Measurements from ENCODE around the gene HSPBP1.

Gene HSPBP1

GRCh38 chr19:55246462-55247451, 33.2 kb downstream of the HSPBP1 start:
- peak overlapping the region; percentile 37 for H3K9ac ChIP-seq (ENCODE audit: low read length)
- H3K4me3 ChIP-seq (ENCODE audit: low read length), result no peak overlapping the region
- peaks cover 4% of the 10 kb centered on the region for H3K36me3 ChIP-seq (ENCODE audit: control insufficient read depth, insufficient read depth, low read length)
- H3K9me3 ChIP-seq (ENCODE audit: control insufficient read depth, low read length), result no peaks in the 10 kb centered on the region
- no peaks in the 10 kb centered on the region for H3K27me3 ChIP-seq (ENCODE audit: control insufficient read depth, insufficient read depth, low read length)
- H3K4me1 ChIP-seq (ENCODE audit: control insufficient read depth, insufficient read depth, low read length), result peaks cover 45% of the 10 kb centered on the region

GRCh38 chr19:55245236-55245904, 34.5 kb downstream of the HSPBP1 start:
- Histone ChIP-seq H3K4me3 (ENCODE audit: low read length) (no peak overlapping the region), H3K27me3 (ENCODE audit: control insufficient read depth, insufficient read depth, low read length) (no peaks in the 10 kb centered on the region), H3K9ac (ENCODE audit: low read length) (no peak overlapping the region), H3K4me1 (ENCODE audit: control insufficient read depth, insufficient read depth, low read length) (peaks cover 31% of the 10 kb centered on the region), H3K9me3 (ENCODE audit: control insufficient read depth, low read length) (no peaks in the 10 kb centered on the region), H3K36me3 (ENCODE audit: control insufficient read depth, insufficient read depth, low read length) (peaks cover 8% of the 10 kb centered on the region)

GRCh38 chr19:55244004-55244680, 35.8 kb downstream of the HSPBP1 start:
- Histone ChIP-seq H3K36me3 (ENCODE audit: control insufficient read depth, insufficient read depth, low read length) (peaks cover 16% of the 10 kb centered on the region), H3K9ac (ENCODE audit: low read length) (no peak overlapping the region), H3K9me3 (ENCODE audit: control insufficient read depth, low read length) (no peaks in the 10 kb centered on the region), H3K4me3 (ENCODE audit: low read length) (no peak overlapping the region), H3K4me1 (ENCODE audit: control insufficient read depth, insufficient read depth, low read length) (peaks cover 24% of the 10 kb centered on the region), H3K27me3 (ENCODE audit: control insufficient read depth, insufficient read depth, low read length) (no peaks in the 10 kb centered on the region)

- H3K9me3 ChIP-seq (ENCODE audit: control insufficient read depth, low read length), result no peaks in the 10 kb centered on the region
- peaks cover 7% of the 10 kb centered on the region for H3K4me1 ChIP-seq (ENCODE audit: control insufficient read depth, insufficient read depth, low read length)
- peaks cover 20% of the 10 kb centered on the region for H3K36me3 ChIP-seq (ENCODE audit: control insufficient read depth, insufficient read depth, low read length)
- no peak overlapping the region for H3K4me3 ChIP-seq (ENCODE audit: low read length)
- no peak overlapping the region for H3K9ac ChIP-seq (ENCODE audit: low read length)
- no peaks in the 10 kb centered on the region for H3K27me3 ChIP-seq (ENCODE audit: control insufficient read depth, insufficient read depth, low read length)
Measured at GRCh38 chr19:55242517-55242916, 37.4 kb downstream of the HSPBP1 start.

GRCh38 chr19:55241935-55242464, 37.9 kb downstream of the HSPBP1 start:
- Histone ChIP-seq H3K9ac (ENCODE audit: low read length) (no peak overlapping the region), H3K36me3 (ENCODE audit: control insufficient read depth, insufficient read depth, low read length) (peaks cover 22% of the 10 kb centered on the region)

GRCh38 chr19:55241143-55241934, 38.6 kb downstream of the HSPBP1 start:
- H3K9ac ChIP-seq (ENCODE audit: low read length), result no peak overlapping the region
- H3K27me3 ChIP-seq (ENCODE audit: control insufficient read depth, insufficient read depth, low read length), result no peaks in the 10 kb centered on the region
- peaks cover 29% of the 10 kb centered on the region for H3K36me3 ChIP-seq (ENCODE audit: control insufficient read depth, insufficient read depth, low read length)
- H3K4me3 ChIP-seq (ENCODE audit: low read length), result no peak overlapping the region
- no peaks in the 10 kb centered on the region for H3K4me1 ChIP-seq (ENCODE audit: control insufficient read depth, insufficient read depth, low read length)
- no peaks in the 10 kb centered on the region for H3K9me3 ChIP-seq (ENCODE audit: control insufficient read depth, low read length)

More at GRCh38 chr19:55241935-55242464, 37.9 kb downstream of the HSPBP1 start:
- Histone ChIP-seq H3K4me3 (ENCODE audit: low read length) (no peak overlapping the region), H3K4me1 (ENCODE audit: control insufficient read depth, insufficient read depth, low read length) (peaks cover 2% of the 10 kb centered on the region), H3K27me3 (ENCODE audit: control insufficient read depth, insufficient read depth, low read length) (no peaks in the 10 kb centered on the region), H3K9me3 (ENCODE audit: control insufficient read depth, low read length) (no peaks in the 10 kb centered on the region)

GRCh38 chr19:55240713-55241020, 39.2 kb downstream of the HSPBP1 start:
- H3K9me3 ChIP-seq (ENCODE audit: control insufficient read depth, low read length), result no peaks in the 10 kb centered on the region
- no peak overlapping the region for H3K4me3 ChIP-seq (ENCODE audit: low read length)
- peaks cover 33% of the 10 kb centered on the region for H3K36me3 ChIP-seq (ENCODE audit: control insufficient read depth, insufficient read depth, low read length)
- H3K9ac ChIP-seq (ENCODE audit: low read length), result no peak overlapping the region
- H3K4me1 ChIP-seq (ENCODE audit: control insufficient read depth, insufficient read depth, low read length), result no peaks in the 10 kb centered on the region
- no peaks in the 10 kb centered on the region for H3K27me3 ChIP-seq (ENCODE audit: control insufficient read depth, insufficient read depth, low read length)

GRCh38 chr19:55239004-55239403, 40.9 kb downstream of the HSPBP1 start:
- Histone ChIP-seq H3K9me3 (ENCODE audit: control insufficient read depth, low read length) (no peaks in the 10 kb centered on the region), H3K9ac (ENCODE audit: low read length) (no peak overlapping the region), H3K27me3 (ENCODE audit: control insufficient read depth, insufficient read depth, low read length) (no peaks in the 10 kb centered on the region), H3K4me1 (ENCODE audit: control insufficient read depth, insufficient read depth, low read length) (no peaks in the 10 kb centered on the region), H3K4me3 (ENCODE audit: low read length) (no peak overlapping the region), H3K36me3 (ENCODE audit: control insufficient read depth, insufficient read depth, low read length) (peaks cover 33% of the 10 kb centered on the region)

GRCh38 chr19:55238030-55238429, 41.9 kb downstream of the HSPBP1 start:
- Histone ChIP-seq H3K4me1 (ENCODE audit: control insufficient read depth, insufficient read depth, low read length) (no peaks in the 10 kb centered on the region), H3K36me3 (ENCODE audit: control insufficient read depth, insufficient read depth, low read length) (peaks cover 33% of the 10 kb centered on the region), H3K9ac (ENCODE audit: low read length) (no peak overlapping the region), H3K27me3 (ENCODE audit: control insufficient read depth, insufficient read depth, low read length) (no peaks in the 10 kb centered on the region), H3K9me3 (ENCODE audit: control insufficient read depth, low read length) (no peaks in the 10 kb centered on the region), H3K4me3 (ENCODE audit: low read length) (no peak overlapping the region)

GRCh38 chr19:55232986-55233385, 46.9 kb downstream of the HSPBP1 start:
- Histone ChIP-seq H3K9ac (ENCODE audit: low read length) (no peak overlapping the region), H3K4me3 (ENCODE audit: low read length) (no peak overlapping the region), H3K36me3 (ENCODE audit: control insufficient read depth, insufficient read depth, low read length) (peaks cover 23% of the 10 kb centered on the region), H3K4me1 (ENCODE audit: control insufficient read depth, insufficient read depth, low read length) (peaks cover 15% of the 10 kb centered on the region), H3K9me3 (ENCODE audit: control insufficient read depth, low read length) (no peaks in the 10 kb centered on the region), H3K27me3 (ENCODE audit: control insufficient read depth, insufficient read depth, low read length) (no peaks in the 10 kb centered on the region)

GRCh38 chr19:55232286-55232602, 47.7 kb downstream of the HSPBP1 start:
- peaks cover 19% of the 10 kb centered on the region for H3K4me1 ChIP-seq (ENCODE audit: control insufficient read depth, insufficient read depth, low read length)
- no peaks in the 10 kb centered on the region for H3K9me3 ChIP-seq (ENCODE audit: control insufficient read depth, low read length)
- H3K4me3 ChIP-seq (ENCODE audit: low read length), result no peak overlapping the region
- peaks cover 26% of the 10 kb centered on the region for H3K36me3 ChIP-seq (ENCODE audit: control insufficient read depth, insufficient read depth, low read length)
- H3K27me3 ChIP-seq (ENCODE audit: control insufficient read depth, insufficient read depth, low read length), result no peaks in the 10 kb centered on the region
- H3K9ac ChIP-seq (ENCODE audit: low read length), result no peak overlapping the region

Measured in mucosa of stomach (tissue), 1 donor.